Adipose tissue (tissue), 3 donors: ENCODE data around the gene PFKFB4. TPM values are rescaled to one million over a fixed set of nuclear protein-coding genes. Genes with fewer than 3 reads are reported as not detected.
"Not testable (repeated sequence)": the region's sequence is repeated elsewhere in the genome, so short reads cannot be mapped to it uniquely, and the experiment has no call there.

Experiments
- H3K27ac ChIP-seq: one replicate; pipeline ENCODE4 v1.5.1; 2013; ENCODE audit warnings: low read depth, low read length
- WGBS, 3 donors: extraction: QIAGEN DNeasy Blood & Tissue Kit; methylation state at CpG; one replicate each; pipeline ENCODE4 v1.1.7; 2013; 5-methylcytosine and 5-hydroxymethylcytosine counted together
- polyA plus RNA-seq, 3 donors: library from polyadenylated mRNA; stranded (reverse); fragments of 200-250 nt; gene quantifications; one replicate each; pipeline ENCODE4 v1.2.3, GENCODE V29; 2013
- donor health status: healthy with polysubstance abuse.
- donor health status: Bipolar disorder and iron deficiency.
- donor health status: healthy.

PFKFB4 gene
- polyA plus RNA-seq, 3 donors = 1.7 to 6.5 (median 5.2) TPM

- H3K27ac ChIP-seq = no peak overlapping the region
- WGBS, 3 donors = 59 to 83% (median 65%) methylated on average over 19 of the region's 19 CpGs
These were observed 77.7 kb downstream of the PFKFB4 start for GRCh38 chr3:48478626-48479555.

- no peak overlapping the region for H3K27ac ChIP-seq
- 79 to 84% (median 84%) methylated on average over 9 of the region's 9 CpGs for WGBS, 3 donors
These were observed 78.6 kb downstream of the PFKFB4 start for GRCh38 chr3:48477959-48478520.

GRCh38 chr3:48476426-48477053, 80.1 kb downstream of the PFKFB4 start:
- H3K27ac ChIP-seq = no peak overlapping the region
- 87 to 92% (median 87%) methylated on average over 9 of the region's 9 CpGs for WGBS, 3 donors

- H3K27ac ChIP-seq = no peak overlapping the region
- WGBS, 3 donors = 86% methylated on average over 11 of the region's 11 CpGs
These were observed 81.4 kb downstream of the PFKFB4 start for GRCh38 chr3:48475188-48475587.

- H3K27ac ChIP-seq = no peak overlapping the region
- WGBS, 3 donors = 74 to 80% (median 79%) methylated on average over 4 of the region's 4 CpGs
These were observed 82.0 kb downstream of the PFKFB4 start for GRCh38 chr3:48474619-48475018.

GRCh38 chr3:48474031-48474430, 82.6 kb downstream of the PFKFB4 start:
- not testable (repeated sequence) for H3K27ac ChIP-seq
- 88 to 96% (median 94%) methylated on average over 4 of the region's 4 CpGs for WGBS, 3 donors

- 61 to 81% (median 73%) methylated on average over 5 of the region's 5 CpGs for WGBS, 3 donors
- H3K27ac ChIP-seq = no peak overlapping the region
These were observed 83.0 kb downstream of the PFKFB4 start for GRCh38 chr3:48473617-48473952.

- 0 to 6% (median 3%) methylated on average over 16 to 17 of the region's 17 CpGs for WGBS, 3 donors
- peak overlapping the region; percentile 68 for H3K27ac ChIP-seq
These were observed 83.5 kb downstream of the PFKFB4 start for GRCh38 chr3:48472923-48473616.

GRCh38 chr3:48472673-48472922, 84.0 kb downstream of the PFKFB4 start:
- H3K27ac ChIP-seq = peak overlapping the region; percentile 68
- WGBS, 3 donors = 1 to 2% (median 2%) methylated on average over 5 of the region's 5 CpGs

- 36 to 62% (median 52%) methylated on average over 1 of the region's 1 CpG for WGBS, 3 donors
These were observed 86.3 kb downstream of the PFKFB4 start for GRCh38 chr3:48470286-48470685.

GRCh38 chr3:48469046-48469915, 87.3 kb downstream of the PFKFB4 start:
- no peak overlapping the region for H3K27ac ChIP-seq
- 80 to 83% (median 83%) methylated on average over 28 to 29 of the region's 29 CpGs for WGBS, 3 donors

More at GRCh38 chr3:48470286-48470685, 86.3 kb downstream of the PFKFB4 start:
- H3K27ac ChIP-seq = no peak overlapping the region

- no peak overlapping the region for H3K27ac ChIP-seq
- 38 to 77% (median 71%) methylated on average over 8 of the region's 8 CpGs for WGBS, 3 donors
These were observed 88.3 kb downstream of the PFKFB4 start for GRCh38 chr3:48468329-48468731.

Other genes starting within 250 kb of the PFKFB4 start
- not detected for gene SPINK8, start 223.1 kb downstream of the PFKFB4 start, polyA plus RNA-seq
- 1 to 10 TPM in 1 of 3 donors, not detected in 2; 1.5 TPM for gene FBXW12, start 184.6 kb downstream of the PFKFB4 start, polyA plus RNA-seq
- gene PLXNB1, start 126.7 kb downstream of the PFKFB4 start, polyA plus RNA-seq = 10 to 100 TPM; 31.2 to 51.0 (median 35.4) TPM
- gene CCDC51, start 116.7 kb downstream of the PFKFB4 start, polyA plus RNA-seq = 10 to 100 TPM in 2 of 3 donors, 1 to 10 TPM in 1; 5.5 to 14.1 (median 11.6) TPM
- 100 to 1,000 TPM; 180 to 622 (median 308) TPM for gene TMA7, start 116.5 kb downstream of the PFKFB4 start, polyA plus RNA-seq
- gene ATRIP, start 110.1 kb downstream of the PFKFB4 start, polyA plus RNA-seq = 1 to 10 TPM; 3.4 to 4.0 (median 3.9) TPM
- gene SHISA5, start 52.6 kb downstream of the PFKFB4 start, polyA plus RNA-seq = 100 to 1,000 TPM in 2 of 3 donors, 10 to 100 TPM in 1; 49.8 to 116 (median 111) TPM
- under 1 TPM in 1 of 3 donors, not detected in 2; 0.04 TPM for gene UCN2, start 7.0 kb upstream of the PFKFB4 start, polyA plus RNA-seq
- gene COL7A1, start 38.5 kb upstream of the PFKFB4 start, polyA plus RNA-seq = 10 to 100 TPM in 1 of 3 donors, 1 to 10 TPM in 2; 1.4 to 10.3 (median 2.2) TPM
- gene UQCRC1, start 52.8 kb upstream of the PFKFB4 start, polyA plus RNA-seq = 100 to 1,000 TPM; 122 to 214 (median 155) TPM
- not detected for gene TMEM89, start 65.0 kb upstream of the PFKFB4 start, polyA plus RNA-seq
- 10 to 100 TPM in 1 of 3 donors, 1 to 10 TPM in 2; 8.7 to 14.1 (median 8.9) TPM for gene SLC26A6, start 78.7 kb upstream of the PFKFB4 start, polyA plus RNA-seq
- 1 to 10 TPM in 2 of 3 donors, under 1 TPM in 1; 0.48 to 1.5 (median 1.0) TPM for gene CELSR3, start 106.1 kb upstream of the PFKFB4 start, polyA plus RNA-seq
- 10 to 100 TPM in 2 of 3 donors, 1 to 10 TPM in 1; 9.2 to 13.9 (median 13.5) TPM for gene NCKIPSD, start 129.1 kb upstream of the PFKFB4 start, polyA plus RNA-seq
- 10 to 100 TPM; 46.7 to 64.0 (median 49.6) TPM for gene IP6K2, start 160.4 kb upstream of the PFKFB4 start, polyA plus RNA-seq